Right kidney (tissue), 1 donor: ENCODE data around the gene WWOX.
A peak's percentile ranks its signal among the peaks of the same experiment; 100 is the strongest.
"Not testable (repeated sequence)": the region's sequence is repeated elsewhere in the genome, so short reads cannot be mapped to it uniquely, and the experiment has no call there.

Experiments used
- DNase-seq: peaks from one replicate; pipeline ENCODE4 v3.0.0-alpha.2; 2016

The WWOX gene

GRCh38 chr16:78504401-78504851 is 405.0 kb downstream of the WWOX start:
- DNase-seq = no peak

DNA sequence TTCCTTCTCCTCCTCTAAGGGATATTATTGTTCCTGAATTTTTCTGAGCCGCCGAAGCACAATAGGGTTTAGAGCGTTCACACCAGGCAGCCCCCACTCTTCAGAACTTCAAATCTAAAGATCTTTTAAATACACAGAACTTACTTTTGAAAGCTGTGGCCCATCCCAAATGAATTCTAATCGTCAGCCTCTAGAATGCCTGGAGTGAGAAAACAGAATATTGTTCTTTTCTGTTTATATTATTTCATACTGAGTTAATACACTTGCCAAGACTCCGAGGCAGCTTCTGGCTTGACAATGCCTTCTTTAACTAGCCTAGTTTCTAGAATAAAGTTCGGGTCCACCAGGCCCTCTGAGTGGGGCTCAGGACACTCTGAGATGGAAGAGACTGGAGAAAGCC is 405.6 kb downstream of the WWOX start:
- no peak for DNase-seq

DNA sequence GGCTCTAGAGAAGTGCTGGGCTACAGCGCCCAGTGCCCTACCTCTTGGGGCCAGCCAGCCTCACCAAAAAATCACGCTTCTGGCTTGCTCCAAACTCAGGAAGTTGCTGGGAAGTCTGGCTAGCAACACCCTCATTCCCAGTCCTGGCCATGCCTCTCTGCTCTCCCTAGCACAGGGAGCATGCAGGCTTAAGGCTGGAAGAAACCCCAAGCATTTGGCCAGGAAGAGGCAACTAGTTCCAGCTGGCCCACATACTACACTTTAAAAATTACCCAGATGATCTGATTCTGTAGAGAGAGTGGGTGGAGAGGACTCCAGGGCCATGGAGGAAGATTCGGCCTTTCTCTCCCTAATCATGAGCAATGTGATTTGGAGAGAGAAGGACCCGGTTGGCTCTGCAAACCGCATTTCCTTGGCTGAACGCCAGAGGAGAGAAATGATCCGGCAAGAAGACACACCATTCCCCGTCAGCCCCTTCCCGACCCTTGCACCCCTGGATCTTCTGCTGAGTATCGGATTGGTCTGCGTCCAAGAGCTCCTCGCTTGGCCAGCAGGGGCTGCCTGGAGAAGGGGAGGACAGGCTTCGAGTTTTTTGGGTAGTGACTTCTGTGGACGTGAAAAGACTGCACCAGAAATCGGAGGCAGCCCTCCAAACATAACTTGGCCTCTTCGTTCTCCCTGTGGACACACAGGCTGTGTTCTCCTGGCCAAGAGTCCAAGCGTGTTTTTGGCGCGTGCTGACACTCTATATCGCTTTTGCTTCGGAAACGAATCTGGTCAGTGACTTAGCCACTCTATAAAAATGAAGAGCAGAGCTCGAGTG is 406.3 kb downstream of the WWOX start:
- peak; percentile 61 for DNase-seq

GRCh38 chr16:78506367-78507193 is 407.1 kb downstream of the WWOX start:
- no peak for DNase-seq

GRCh38 chr16:78507576-78507975 is 408.1 kb downstream of the WWOX start:
- DNase-seq = no peak

DNA sequence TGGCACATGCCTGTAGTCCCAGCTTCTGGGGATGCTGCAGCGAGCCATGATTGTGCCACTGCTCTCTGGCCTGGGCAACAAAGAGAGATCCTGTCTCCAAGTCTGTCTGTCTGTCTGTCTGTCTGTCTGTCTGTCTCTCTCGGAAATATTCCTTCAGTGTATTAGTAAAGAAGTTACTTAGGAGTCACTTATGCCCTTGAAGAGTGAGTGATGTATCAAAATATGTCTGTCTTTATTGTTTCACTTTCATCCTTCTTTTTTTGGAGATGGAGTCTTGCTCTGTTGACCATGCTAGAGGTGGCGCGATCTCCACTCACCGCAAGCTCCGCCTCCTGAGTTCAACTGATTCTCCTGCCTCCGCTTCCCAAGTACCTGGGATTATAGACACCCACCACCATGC is 410.5 kb downstream of the WWOX start:
- DNase-seq = no peak

DNA sequence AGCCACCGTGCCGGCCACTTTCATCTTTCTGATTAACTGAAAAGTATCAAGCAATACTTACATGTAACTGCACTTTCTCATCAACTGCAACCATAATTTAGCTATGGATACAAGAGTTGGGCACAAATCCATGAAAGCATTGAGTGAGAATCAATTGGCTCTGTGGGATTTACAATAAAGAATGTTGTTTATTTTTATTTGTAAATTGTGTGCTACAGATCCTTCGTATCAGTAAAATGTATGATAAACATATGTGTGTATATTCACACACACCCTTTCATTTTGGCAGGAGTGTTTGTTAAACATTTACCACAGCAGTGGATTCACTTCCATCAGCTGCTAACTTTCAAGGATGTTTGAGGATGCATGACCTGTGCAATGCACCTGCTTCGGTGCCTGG is 411.0 kb downstream of the WWOX start:
- no peak for DNase-seq

DNA sequence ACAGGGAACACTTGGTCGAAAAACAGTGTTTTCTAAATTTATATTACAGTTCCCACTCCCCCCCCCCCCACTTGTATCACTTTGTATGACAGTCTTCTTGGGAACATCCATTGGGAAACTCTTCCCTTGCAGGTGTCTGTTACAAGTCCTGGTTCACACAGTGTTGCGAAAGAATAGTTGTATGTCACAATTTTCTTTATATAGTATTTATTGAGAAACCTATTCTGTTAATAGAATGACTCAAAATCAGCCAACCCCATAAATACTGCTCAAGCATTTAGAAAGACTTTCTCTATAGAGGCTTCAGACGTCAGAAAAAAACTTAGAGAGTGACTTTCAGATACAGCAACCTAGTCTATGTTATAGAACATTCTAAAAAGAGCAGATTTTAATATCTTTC is 414.4 kb downstream of the WWOX start:
- DNase-seq = no peak

- not testable (repeated sequence) for DNase-seq
These were observed 415.4 kb downstream of the WWOX start for GRCh38 chr16:78514888-78515287.

DNA sequence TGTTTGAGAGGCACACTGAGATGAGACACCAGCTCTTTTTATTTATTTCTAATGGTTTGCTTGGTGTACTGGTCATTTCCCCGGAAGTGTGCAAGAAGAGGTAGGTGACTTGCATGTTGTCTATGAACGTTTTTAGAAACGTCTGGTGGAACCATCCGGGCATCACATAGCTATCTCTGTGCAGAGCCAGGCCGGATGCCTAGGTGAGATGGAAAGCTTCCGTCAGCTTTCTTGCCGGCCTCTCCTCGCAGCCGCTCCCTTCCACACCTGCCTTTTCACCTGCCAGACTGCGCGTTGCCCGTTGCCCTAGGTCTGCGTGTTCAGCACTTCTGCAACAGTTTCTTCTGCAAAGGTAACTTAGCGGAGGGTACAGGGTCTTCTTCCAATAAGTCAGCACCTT is 416.0 kb downstream of the WWOX start:
- no peak for DNase-seq

- no peak for DNase-seq
These were observed 416.7 kb downstream of the WWOX start for GRCh38 chr16:78516006-78516736.

- DNase-seq = no peak
These were observed 420.4 kb downstream of the WWOX start for GRCh38 chr16:78519896-78520295.

DNA sequence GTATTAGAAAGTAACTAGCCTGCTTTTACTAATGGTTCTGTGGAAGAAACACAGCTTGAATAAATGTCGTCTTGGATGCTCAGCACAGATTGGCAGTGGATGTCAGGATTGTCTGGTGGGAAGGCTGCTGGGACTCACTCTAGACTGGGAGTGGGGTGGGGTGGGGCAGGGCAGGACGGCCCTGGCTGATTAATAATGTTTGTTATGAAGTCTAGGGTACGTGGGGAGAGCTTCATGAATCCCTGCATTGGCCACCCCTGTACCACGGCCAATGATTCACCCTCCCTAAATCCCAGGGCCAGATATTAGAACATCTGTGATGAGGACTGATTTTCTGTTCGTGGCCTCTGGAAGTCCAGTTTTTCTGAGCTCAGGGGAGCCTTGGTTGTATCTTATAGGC is 421.0 kb downstream of the WWOX start:
- no peak for DNase-seq

DNA sequence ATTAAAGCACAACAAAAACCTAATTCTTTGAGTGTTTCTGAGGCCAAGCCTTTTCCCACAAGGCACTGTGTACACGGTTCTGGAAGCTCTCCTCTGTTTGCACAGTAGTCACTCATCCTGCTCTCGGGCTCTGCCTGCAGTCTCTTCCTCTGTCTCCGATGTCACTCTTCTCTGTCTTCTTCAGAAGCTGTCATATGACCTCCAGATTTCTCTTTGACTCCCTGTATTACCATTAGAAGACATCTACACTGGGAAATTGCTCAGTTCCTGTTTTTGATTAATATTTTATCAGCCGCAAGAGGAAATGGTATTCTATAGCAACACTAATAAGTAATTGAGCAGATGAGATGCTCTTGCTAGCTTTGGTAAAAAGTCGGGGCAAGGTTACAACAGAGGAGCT is 422.9 kb downstream of the WWOX start:
- no peak for DNase-seq

GRCh38 chr16:78523212-78523985 is 423.9 kb downstream of the WWOX start:
- DNase-seq = no peak

DNA sequence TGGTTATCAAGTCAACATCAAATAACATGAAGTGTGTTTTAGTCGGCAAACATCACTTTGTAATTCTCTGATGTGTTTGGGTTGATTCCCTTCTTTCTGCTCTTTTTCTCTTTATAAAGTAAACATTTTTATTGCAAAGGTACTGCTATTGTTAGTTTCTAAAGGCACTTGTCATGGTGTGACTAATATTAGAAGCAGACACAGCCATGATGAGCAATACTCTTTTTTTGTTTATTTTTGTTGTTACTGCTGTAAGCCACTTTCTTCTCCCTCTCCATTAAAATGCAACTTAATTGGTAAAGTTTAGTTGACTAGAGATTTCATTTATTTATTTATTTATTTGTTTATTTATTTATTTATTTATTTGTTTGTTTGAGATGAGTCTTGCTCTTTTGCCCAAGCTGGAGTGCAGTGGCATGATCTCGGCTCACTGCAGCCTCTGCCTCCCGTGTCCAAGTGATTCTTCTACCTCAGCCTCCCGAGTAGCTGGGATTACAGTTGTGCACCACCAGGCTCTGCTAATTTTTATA is 424.7 kb downstream of the WWOX start:
- no peak for DNase-seq

- no peak for DNase-seq
These were observed 428.8 kb downstream of the WWOX start for GRCh38 chr16:78528265-78528664.

DNA sequence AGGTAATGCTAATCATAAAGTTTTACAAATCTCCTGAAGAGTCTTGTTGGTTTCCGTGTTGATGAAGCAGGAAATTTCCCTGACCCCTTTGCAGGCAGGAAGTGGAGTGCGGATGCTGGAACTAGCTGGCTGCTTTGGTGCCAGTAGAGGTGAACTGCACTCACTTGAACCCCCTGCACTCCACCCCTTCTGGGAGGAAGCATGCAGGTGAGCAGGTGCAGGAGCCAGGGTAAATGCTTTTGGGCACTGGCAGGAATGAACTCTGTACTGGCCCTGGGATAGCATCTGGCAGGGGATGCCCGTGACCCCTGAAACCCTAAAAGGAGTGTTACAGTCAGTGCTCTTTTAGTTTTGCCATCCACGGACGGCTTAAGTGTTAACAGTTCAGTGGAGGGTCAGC is 430.4 kb downstream of the WWOX start:
- no peak for DNase-seq

- DNase-seq = no peak
These were observed 430.8 kb downstream of the WWOX start for GRCh38 chr16:78530283-78530682.

DNA sequence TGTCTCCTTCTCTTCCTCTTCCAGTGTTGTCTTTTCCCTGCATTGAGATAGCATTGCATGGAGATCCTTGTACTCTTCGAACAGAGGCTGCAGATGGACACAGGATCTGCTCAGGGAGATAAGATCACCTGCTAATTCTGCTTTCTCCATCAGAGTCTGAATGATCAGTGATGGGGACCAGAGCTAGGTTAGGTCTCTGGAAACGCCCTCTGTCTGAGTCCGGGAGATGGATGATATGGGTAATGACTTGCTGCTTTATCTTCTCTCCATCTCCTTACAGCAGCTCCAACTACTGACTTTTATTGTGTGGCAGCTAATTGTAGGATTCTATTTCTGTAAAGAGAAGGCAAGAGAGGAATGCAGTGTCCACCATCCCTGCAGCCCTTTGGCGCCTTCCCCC is 435.6 kb downstream of the WWOX start:
- DNase-seq = no peak

GRCh38 chr16:78537511-78537910 is 438.1 kb downstream of the WWOX start:
- no peak for DNase-seq

DNA sequence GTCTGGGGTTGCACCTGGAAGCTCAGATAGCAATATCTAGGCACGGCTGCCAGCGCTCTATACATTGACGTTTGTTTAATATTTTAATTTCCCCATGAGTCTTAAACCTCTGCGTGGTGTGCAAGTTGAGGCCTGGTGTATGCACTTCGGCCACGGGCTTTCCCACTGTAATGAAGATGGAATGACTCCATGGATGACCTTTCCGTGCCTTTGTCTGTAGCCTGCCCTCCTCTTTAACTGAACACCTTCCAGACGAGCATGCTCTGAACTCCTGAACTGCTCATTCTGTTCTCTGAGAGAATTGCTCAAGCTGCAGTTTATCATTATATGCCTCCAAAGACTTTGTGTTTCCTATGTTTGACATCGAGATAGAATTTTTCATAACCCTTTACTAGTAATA is 438.8 kb downstream of the WWOX start:
- no peak for DNase-seq
